ENCODE measurements around the gene RAB40C.

The RAB40C gene

GRCh38 chr16:575354-576196 is 14.3 kb upstream of the RAB40C start:
- no peak for DNase-seq

- DNase-seq, result no peak
Measured at GRCh38 chr16:576197-576822, 13.6 kb upstream of the RAB40C start.

- no peak for DNase-seq
Measured at GRCh38 chr16:576823-577201, 13.1 kb upstream of the RAB40C start.

- no peak for DNase-seq
Measured at GRCh38 chr16:577796-578195, 12.1 kb upstream of the RAB40C start.

- no peak for DNase-seq
Measured at GRCh38 chr16:578232-578869, 11.5 kb upstream of the RAB40C start.

GRCh38 chr16:578870-579405 is 10.9 kb upstream of the RAB40C start:
- peak; percentile 73 for DNase-seq

- no peak for DNase-seq
Measured at GRCh38 chr16:580141-580945, 9.5 kb upstream of the RAB40C start.

GRCh38 chr16:580946-581498 is 8.8 kb upstream of the RAB40C start:
- no peak for DNase-seq

GRCh38 chr16:582218-582613 is 7.7 kb upstream of the RAB40C start:
- no peak for DNase-seq

GRCh38 chr16:582614-583331 is 7.1 kb upstream of the RAB40C start:
- no peak for DNase-seq

- DNase-seq, result no peak
Measured at GRCh38 chr16:583470-583814, 6.4 kb upstream of the RAB40C start.

GRCh38 chr16:583815-584591 is 5.9 kb upstream of the RAB40C start:
- DNase-seq, result no peak

GRCh38 chr16:585351-585750 is 4.5 kb upstream of the RAB40C start:
- DNase-seq, result no peak

GRCh38 chr16:586047-586644 is 3.7 kb upstream of the RAB40C start:
- no peak for DNase-seq

GRCh38 chr16:586645-587590 is 2.9 kb upstream of the RAB40C start:
- no peak for DNase-seq

- peak; percentile 74 for DNase-seq
Measured at GRCh38 chr16:588639-588888, 1.3 kb upstream of the RAB40C start.

GRCh38 chr16:588889-589657 is 793 bp upstream of the RAB40C start:
- peak; percentile 98 for DNase-seq

- DNase-seq, result no peak
Measured at GRCh38 chr16:590188-590814, 435 bp downstream of the RAB40C start.

GRCh38 chr16:590815-591200 is 942 bp downstream of the RAB40C start:
- no peak for DNase-seq

Measured in stimulated activated CD4-positive, alpha-beta T cell treated with anti-CD3 and anti-CD28 coated beads, Interleukin-4, amount 100 ng/mL, for 24 hours (primary cell).